ENCODE data around the gene SEC31B. TPM values are rescaled to one million over a fixed set of nuclear protein-coding genes. Genes with fewer than 3 reads are reported as not detected.

Gene SEC31B
- total and polyA plus RNA-seq, 2 experiments from 2014 or later, result 2.9 to 6.7 TPM

GRCh38 chr10:100551196-100551595 is 31.5 kb upstream of the SEC31B start:
- Histone ChIP-seq H3K36me3 (ENCODE audit: insufficient read depth) (peaks cover 19% of the 10 kb centered on the region), H3K27ac (ENCODE audit: low read depth) (no peak overlapping the region), H3K4me1 (ENCODE audit: insufficient read depth) (no peaks in the 10 kb centered on the region), H3F3A (replicated peaks; ENCODE audit: low read depth) (no peaks in the 10 kb centered on the region), H2AFZ (no peak overlapping the region), H3K4me2 (no peak overlapping the region), H3K9me2 (ENCODE audit: insufficient read depth) (no peaks in the 10 kb centered on the region), H3K79me2 (replicated peaks; ENCODE audit: insufficient read depth) (no peaks in the 10 kb centered on the region), H3K4me3 (no peak overlapping the region), H4K20me1 (replicated peaks; ENCODE audit: insufficient read depth) (no peaks in the 10 kb centered on the region; the same call in 1 of the 2 replicates), H3K27me3 (ENCODE audit: insufficient read depth) (no peaks in the 10 kb centered on the region)
- no peak for TF ChIP-seq STAT1 (IDR thresholded peaks at IDR 0.05; ENCODE audit: unreplicated experiment)
- no peaks in the 10 kb centered on the region for H3K4me1 Mint-ChIP-seq
- H3K27me3 Mint-ChIP-seq (ENCODE audit: insufficient read depth, low read depth, poor library complexity), result peaks cover 2% of the 10 kb centered on the region
- peaks cover 36% of the 10 kb centered on the region for H3K36me3 Mint-ChIP-seq (ENCODE audit: low read depth)
- H3K4me3 Mint-ChIP-seq, result no peak overlapping the region
- H3K9me3 Mint-ChIP-seq, result no peaks in the 10 kb centered on the region
- DNase-seq (ENCODE audit: low spot score) (no peak), ATAC-seq (no peak)
- no peak overlapping the region for H3K27ac Mint-ChIP-seq

- Mint-ChIP-seq H3K9me3 (no peaks in the 10 kb centered on the region), H3K4me3 (no peak overlapping the region), H3K4me1 (no peaks in the 10 kb centered on the region), H3K36me3 (ENCODE audit: low read depth) (peaks cover 86% of the 10 kb centered on the region), H3K27ac (no peak overlapping the region), H3K27me3 (ENCODE audit: insufficient read depth, low read depth, poor library complexity) (no peaks in the 10 kb centered on the region)
- Histone ChIP-seq H2AFZ (no peak overlapping the region), H3K4me3 (no peak overlapping the region), H3K27me3 (ENCODE audit: insufficient read depth) (no peaks in the 10 kb centered on the region), H3K27ac (ENCODE audit: low read depth) (no peak overlapping the region), H3F3A (replicated peaks; ENCODE audit: low read depth) (no peaks in the 10 kb centered on the region), H3K4me2 (no peak overlapping the region), H3K36me3 (ENCODE audit: insufficient read depth) (peaks cover 60% of the 10 kb centered on the region), H3K4me1 (ENCODE audit: insufficient read depth) (no peaks in the 10 kb centered on the region), H4K20me1 (replicated peaks; ENCODE audit: insufficient read depth) (peaks cover 33% of the 10 kb centered on the region), H3K79me2 (replicated peaks; ENCODE audit: insufficient read depth) (peaks cover 19% of the 10 kb centered on the region; the same call in 1 of the 2 replicates), H3K9me2 (ENCODE audit: insufficient read depth) (no peaks in the 10 kb centered on the region)
- DNase-seq (ENCODE audit: low spot score), result no peak
- no peak for TF ChIP-seq CREB1 (CRISPR knock-in tag; IDR thresholded peaks at IDR 0.05; ENCODE audit: low read depth)
- TF ChIP-seq STAT1 (IDR thresholded peaks at IDR 0.05; ENCODE audit: unreplicated experiment), result no peak
- TF ChIP-seq, protein P1, sequence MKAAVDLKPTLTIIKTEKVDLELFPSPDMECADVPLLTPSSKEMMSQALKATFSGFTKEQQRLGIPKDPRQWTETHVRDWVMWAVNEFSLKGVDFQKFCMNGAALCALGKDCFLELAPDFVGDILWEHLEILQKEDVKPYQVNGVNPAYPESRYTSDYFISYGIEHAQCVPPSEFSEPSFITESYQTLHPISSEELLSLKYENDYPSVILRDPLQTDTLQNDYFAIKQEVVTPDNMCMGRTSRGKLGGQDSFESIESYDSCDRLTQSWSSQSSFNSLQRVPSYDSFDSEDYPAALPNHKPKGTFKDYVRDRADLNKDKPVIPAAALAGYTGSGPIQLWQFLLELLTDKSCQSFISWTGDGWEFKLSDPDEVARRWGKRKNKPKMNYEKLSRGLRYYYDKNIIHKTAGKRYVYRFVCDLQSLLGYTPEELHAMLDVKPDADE (IDR thresholded peaks at IDR 0.05), result no peak
- TF ChIP-seq CTCF (conservative IDR thresholded peaks at IDR 0.05; ENCODE audit: low read depth in 2 of 2), result no peak
- no peak for TF ChIP-seq POLR2AphosphoS5 (IDR thresholded peaks at IDR 0.05; ENCODE audit: low read depth)
- no peak for TF ChIP-seq ZNF114 (CRISPR knock-in tag; IDR thresholded peaks at IDR 0.05)
- TF ChIP-seq EZH2phosphoT487 (IDR thresholded peaks at IDR 0.05; ENCODE audit: unreplicated experiment), result no peak
- TF ChIP-seq JUNB (IDR thresholded peaks at IDR 0.05; ENCODE audit: unreplicated experiment), result no peak
- TF ChIP-seq ZNF331 (CRISPR knock-in tag; IDR thresholded peaks at IDR 0.05; ENCODE audit: low read depth), result no peak
- no peak for TF ChIP-seq NANOG (IDR thresholded peaks at IDR 0.05; ENCODE audit: borderline replicate concordance)
- TF ChIP-seq REST (IDR thresholded peaks at IDR 0.05; ENCODE audit: unreplicated experiment), result no peak
- no peak for TF ChIP-seq EZH2 (IDR thresholded peaks at IDR 0.05; ENCODE audit: low read depth, unreplicated experiment)
- no peak for ATAC-seq
These were observed 25.3 kb upstream of the SEC31B start for GRCh38 chr10:100544950-100545349.
